GM23248 (cell line): ENCODE measurements around the gene ZNF26. TPM values are rescaled to one million over a fixed set of nuclear protein-coding genes. Genes with fewer than 3 reads are reported as not detected.

Experiments
- DNase-seq: peaks from one replicate; pipeline ENCODE4 v3.0.0-alpha.2; 2015
- H2AFZ ChIP-seq: fragments of 200-600 bp; sonication (generic); 2 replicates; pipeline ENCODE4 v1.6.1; 2016; ENCODE audit warnings: antibody characterized with exemption
- H3F3A ChIP-seq: fragments of 200-600 bp; sonication (generic); 2 replicates; pipeline ENCODE4 v1.6.1; 2016; ENCODE audit warnings: mild to moderate bottlenecking, antibody characterized with exemption, mixed run types; ENCODE audit not compliant: insufficient read depth
- H3K27ac ChIP-seq: fragments of 200-600 bp; sonication (generic); 2 replicates; pipeline ENCODE4 v1.5.1; 2016; ENCODE audit warnings: mild to moderate bottlenecking
- H3K27me3 ChIP-seq: fragments of 200-600 bp; sonication (generic); replicated peaks from 2 replicates; pipeline ENCODE4 v1.6.1; 2016; ENCODE audit warnings: mild to moderate bottlenecking; ENCODE audit not compliant: insufficient read depth
- H3K36me3 ChIP-seq: fragments of 200-600 bp; sonication (generic); 2 replicates; pipeline ENCODE4 v1.6.1; 2016; ENCODE audit warnings: low read depth, mild to moderate bottlenecking
- H3K4me1 ChIP-seq: fragments of 200-600 bp; sonication (generic); 2 replicates; pipeline ENCODE4 v1.6.1; 2016; ENCODE audit warnings: mild to moderate bottlenecking; ENCODE audit not compliant: insufficient read depth
- H3K4me2 ChIP-seq: fragments of 200-600 bp; sonication (generic); one replicate; pipeline ENCODE4 v1.6.1; 2016; ENCODE audit warnings: mild to moderate bottlenecking; ENCODE audit not compliant: unreplicated experiment
- H3K4me3 ChIP-seq: fragments of 200-600 bp; sonication (generic); 2 replicates; pipeline ENCODE4 v1.5.1; 2016; ENCODE audit warnings: mild to moderate bottlenecking
- H3K79me2 ChIP-seq: fragments of 200-600 bp; sonication (generic); 2 replicates; pipeline ENCODE4 v1.6.1; 2016; ENCODE audit warnings: mild to moderate bottlenecking; ENCODE audit not compliant: insufficient read depth
- H3K9ac ChIP-seq: fragments of 200-600 bp; sonication (generic); 2 replicates; pipeline ENCODE4 v1.6.1; 2016; ENCODE audit warnings: mild to moderate bottlenecking
- H3K9me2 ChIP-seq: fragments of 200-600 bp; sonication (generic); 2 replicates; pipeline ENCODE4 v1.6.1; 2016; ENCODE audit warnings: mixed run types, mild to moderate bottlenecking, moderate library complexity; ENCODE audit not compliant: insufficient read depth
- H3K9me3 ChIP-seq: fragments of 200-600 bp; sonication (generic); one replicate; pipeline ENCODE4 v1.6.1; 2017; ENCODE audit warnings: low read depth
- H4K20me1 ChIP-seq: fragments of 200-600 bp; sonication (generic); 2 replicates; pipeline ENCODE4 v1.6.0; 2016; ENCODE audit not compliant: insufficient read depth
- EZH2 ChIP-seq: fragments of 200-600 bp; sonication (generic); IDR thresholded peaks from 2 replicates; pipeline ENCODE4 v1.6.1; 2018; ENCODE audit warnings: antibody characterized with exemption, mild to moderate bottlenecking; ENCODE audit not compliant: insufficient read depth, poor library complexity, severe bottlenecking
- EZH2phosphoT487 ChIP-seq: fragments of 200-600 bp; sonication (generic); IDR thresholded peaks from 2 replicates; pipeline ENCODE4 v1.6.1; 2018; ENCODE audit warnings: antibody characterized with exemption, moderate library complexity, mild to moderate bottlenecking, low read depth; ENCODE audit not compliant: insufficient read depth
- WGBS, 2 experiments: methylation state at CpG; one replicate each; pipeline ENCODE4 v1.1.6; 2015 to 2017; ENCODE audit warnings: low lambda C conversion rate in 2 of 2, low coverage in 1 of 2; ENCODE audit errors: missing lambda C conversion rate in 2 of 2; 5-methylcytosine and 5-hydroxymethylcytosine counted together
- in situ Hi-C: fragments of 300-500 bp; cut with MboI; formaldehyde crosslinking; loops from 2 replicates; pipeline ENCODE4 v1.15.0; 2020
- polyA plus RNA-seq: library from polyadenylated mRNA; unstranded; fragments of >200 nt; fragmentation: Nextera tagmentation; extraction: Ambion mirVana; gene quantifications from 2 replicates; pipeline ENCODE4 v1.2.1, GENCODE V29; 2016
- total RNA-seq: library from RNA; depleted of rRNA; stranded (reverse); fragments of >200 nt; shearing (Covaris generic); gene quantifications from 2 replicates; pipeline ENCODE4 v1.2.3, GENCODE V29; 2014

Gene ZNF26
- total and polyA plus RNA-seq, 2 experiments from 2014 or later = 6.7 to 12.3 TPM

DNA sequence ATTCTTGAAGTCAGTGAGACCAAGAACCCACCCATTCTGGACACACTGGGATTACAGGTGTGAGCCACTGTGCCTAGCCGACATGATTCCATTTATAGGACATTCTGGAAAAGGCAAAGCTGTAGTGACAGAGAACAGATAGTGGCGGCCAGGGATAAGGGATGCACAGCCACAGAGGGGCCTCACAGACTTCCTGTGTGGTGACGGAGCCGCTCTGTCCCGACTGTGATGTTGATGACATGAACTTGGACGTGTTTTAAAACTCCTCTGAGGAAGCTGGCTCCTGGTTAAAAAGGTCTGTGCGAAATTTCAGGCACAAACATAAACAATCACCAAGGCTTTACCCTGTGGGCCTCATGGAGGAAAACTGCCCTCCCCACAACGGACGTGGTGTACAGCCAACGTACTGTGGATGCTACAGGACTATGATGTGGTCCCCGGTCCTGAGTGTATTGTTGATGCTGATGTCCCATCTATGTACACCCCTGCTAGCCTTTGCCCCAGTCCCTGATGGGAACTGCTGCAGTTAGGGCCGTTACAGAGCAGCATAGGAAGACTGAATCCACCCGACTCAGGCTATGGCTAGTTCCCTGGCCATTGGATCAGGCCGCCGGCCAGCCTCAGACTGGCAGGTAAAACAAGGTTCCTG is 46.0 kb upstream of the ZNF26 start:
- in situ Hi-C loops = no loop called here
- Histone ChIP-seq H3K27ac (no peak overlapping the region), H4K20me1 (no peaks in the 10 kb centered on the region), H2AFZ (no peak overlapping the region), H3K4me2 (no peak overlapping the region), H3K9me3 (peaks cover 2% of the 10 kb centered on the region), H3K9me2 (no peaks in the 10 kb centered on the region), H3K27me3 (no peaks in the 10 kb centered on the region), H3K4me3 (no peak overlapping the region), H3K9ac (no peak overlapping the region), H3F3A (peaks cover 8% of the 10 kb centered on the region), H3K36me3 (peaks cover 62% of the 10 kb centered on the region), H3K4me1 (no peaks in the 10 kb centered on the region), H3K79me2 (no peaks in the 10 kb centered on the region)
- WGBS, 2 experiments = 91 to 92% methylated on average over 15 of the region's 15 CpGs
- TF ChIP-seq EZH2phosphoT487 (no peak), EZH2 (no peak)
- no peak for DNase-seq

DNA sequence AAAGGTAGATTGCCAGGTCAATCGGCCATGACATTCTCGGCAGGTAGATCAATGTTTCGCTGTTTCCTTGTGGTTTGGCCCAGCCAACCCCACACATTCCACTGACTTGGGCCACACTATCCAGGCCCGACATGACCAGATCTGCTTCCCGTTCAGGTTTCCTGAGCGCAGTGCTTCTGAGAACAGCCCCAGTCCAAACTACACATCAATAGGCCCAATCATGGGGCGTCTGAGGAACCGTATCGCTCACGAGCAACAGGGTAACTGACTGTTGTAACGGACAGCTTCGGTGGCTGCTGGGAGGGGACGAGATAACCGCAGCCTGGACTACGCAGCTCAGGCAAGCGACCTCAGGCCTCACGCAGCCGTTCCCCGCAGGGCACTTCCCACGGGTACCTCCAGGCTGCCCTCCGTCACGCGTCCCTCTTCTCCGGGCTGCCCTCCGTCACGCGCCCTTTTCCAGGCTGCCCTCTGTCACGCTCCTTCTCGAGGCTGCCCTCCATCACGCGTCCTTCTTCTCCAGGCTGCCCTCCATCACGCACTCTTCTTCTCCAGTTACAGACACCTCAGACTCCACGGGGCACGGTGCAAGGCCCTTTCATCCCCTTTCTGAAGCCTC is 44.7 kb upstream of the ZNF26 start:
- Histone ChIP-seq H3K27ac (no peak overlapping the region), H3K9ac (no peak overlapping the region), H3K4me2 (no peak overlapping the region), H3K36me3 (peaks cover 70% of the 10 kb centered on the region), H3K9me3 (peaks cover 2% of the 10 kb centered on the region), H4K20me1 (no peaks in the 10 kb centered on the region), H3K9me2 (no peaks in the 10 kb centered on the region), H3F3A (peaks cover 4% of the 10 kb centered on the region), H3K27me3 (no peaks in the 10 kb centered on the region), H3K79me2 (peaks cover 10% of the 10 kb centered on the region), H3K4me3 (no peak overlapping the region), H2AFZ (no peak overlapping the region), H3K4me1 (no peaks in the 10 kb centered on the region)
- 98 to 100% methylated on average over 25 to 34 of the region's 34 CpGs for WGBS, 2 experiments
- in situ Hi-C loops = no loop called here
- no peak for DNase-seq
- no peak for TF ChIP-seq EZH2
- TF ChIP-seq EZH2phosphoT487 = no peak

DNA sequence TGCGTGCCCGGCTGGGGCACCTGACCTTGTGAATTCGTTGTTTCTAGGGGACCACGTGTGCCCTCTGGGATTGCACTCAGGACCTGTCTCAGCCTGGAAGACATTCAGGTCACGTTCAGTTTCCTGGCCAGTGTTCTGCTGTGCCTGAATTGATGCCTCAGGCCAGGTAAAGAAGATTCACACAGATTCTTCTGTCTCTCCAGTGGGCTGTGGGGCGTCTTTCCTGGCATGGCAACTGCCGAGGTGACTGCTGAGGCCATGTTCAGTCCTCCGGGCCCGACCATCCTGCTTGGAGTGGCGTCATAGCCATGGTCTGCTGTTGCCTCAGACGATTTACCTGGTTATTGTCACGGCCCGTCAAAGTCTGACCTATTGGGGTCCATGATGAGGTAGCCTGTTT is 43.6 kb upstream of the ZNF26 start:
- H3F3A ChIP-seq = no peaks in the 10 kb centered on the region
- H3K4me2 ChIP-seq = no peak overlapping the region
- H3K4me1 ChIP-seq = no peaks in the 10 kb centered on the region
- DNase-seq = no peak
- WGBS, 2 experiments = 98 to 99% methylated on average over 13 of the region's 13 CpGs
- H3K9me2 ChIP-seq = no peaks in the 10 kb centered on the region
- peaks cover 22% of the 10 kb centered on the region for H3K79me2 ChIP-seq
- TF ChIP-seq EZH2phosphoT487 (no peak), EZH2 (no peak)
- H3K27me3 ChIP-seq = no peaks in the 10 kb centered on the region
- in situ Hi-C loops = no loop called here
- H3K36me3 ChIP-seq = peaks cover 65% of the 10 kb centered on the region
- H3K4me3 ChIP-seq = no peak overlapping the region
- no peak overlapping the region for H2AFZ ChIP-seq
- H3K9ac ChIP-seq = no peak overlapping the region
- H3K9me3 ChIP-seq = peaks cover 2% of the 10 kb centered on the region
- H3K27ac ChIP-seq = no peak overlapping the region
- no peaks in the 10 kb centered on the region for H4K20me1 ChIP-seq

DNA sequence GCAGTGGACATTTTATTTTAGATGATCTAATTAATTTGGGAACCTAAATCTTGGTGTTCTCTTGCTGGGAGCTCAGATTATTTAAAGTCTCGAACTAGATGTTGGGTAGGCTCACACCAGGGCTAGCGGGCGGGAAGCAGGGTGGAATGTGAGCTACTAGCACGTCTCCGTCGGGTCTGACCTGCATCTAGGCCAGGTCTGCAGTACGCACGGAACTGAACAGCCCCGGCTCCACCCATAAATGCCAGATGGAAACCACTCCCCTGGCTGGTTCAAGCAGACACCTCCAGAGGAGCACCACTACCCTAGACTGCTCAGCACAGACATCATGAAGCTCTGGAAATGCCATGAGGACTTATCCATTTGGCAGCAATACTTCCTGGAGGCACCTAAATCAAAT is 40.4 kb upstream of the ZNF26 start:
- TF ChIP-seq EZH2 (no peak), EZH2phosphoT487 (no peak)
- peaks cover 2% of the 10 kb centered on the region for H3K9me3 ChIP-seq
- H2AFZ ChIP-seq = no peak overlapping the region
- H3K4me2 ChIP-seq = no peak overlapping the region
- no peaks in the 10 kb centered on the region for H3K9me2 ChIP-seq
- 67 to 68% methylated on average over 9 of the region's 9 CpGs for WGBS, 2 experiments
- peaks cover 67% of the 10 kb centered on the region for H3K36me3 ChIP-seq
- H3K27ac ChIP-seq = no peak overlapping the region
- no peaks in the 10 kb centered on the region for H3F3A ChIP-seq
- peaks cover 54% of the 10 kb centered on the region for H3K79me2 ChIP-seq
- H3K27me3 ChIP-seq = no peaks in the 10 kb centered on the region
- no peak overlapping the region for H3K4me3 ChIP-seq
- no peak overlapping the region for H3K9ac ChIP-seq
- no peaks in the 10 kb centered on the region for H3K4me1 ChIP-seq
- no peak for DNase-seq
- H4K20me1 ChIP-seq = no peaks in the 10 kb centered on the region
- in situ Hi-C loops = no loop called here
